ENCODE measurements around the gene ZFYVE19. TPM values are rescaled to one million over a fixed set of nuclear protein-coding genes. Genes with fewer than 3 reads are reported as not detected.

Gene ZFYVE19
- total and polyA plus RNA-seq, 2 of the 13 experiments (the other 11 are each of a cell fraction or from before 2014, with no cell fraction given): 23.3 to 44.0 TPM

DNA sequence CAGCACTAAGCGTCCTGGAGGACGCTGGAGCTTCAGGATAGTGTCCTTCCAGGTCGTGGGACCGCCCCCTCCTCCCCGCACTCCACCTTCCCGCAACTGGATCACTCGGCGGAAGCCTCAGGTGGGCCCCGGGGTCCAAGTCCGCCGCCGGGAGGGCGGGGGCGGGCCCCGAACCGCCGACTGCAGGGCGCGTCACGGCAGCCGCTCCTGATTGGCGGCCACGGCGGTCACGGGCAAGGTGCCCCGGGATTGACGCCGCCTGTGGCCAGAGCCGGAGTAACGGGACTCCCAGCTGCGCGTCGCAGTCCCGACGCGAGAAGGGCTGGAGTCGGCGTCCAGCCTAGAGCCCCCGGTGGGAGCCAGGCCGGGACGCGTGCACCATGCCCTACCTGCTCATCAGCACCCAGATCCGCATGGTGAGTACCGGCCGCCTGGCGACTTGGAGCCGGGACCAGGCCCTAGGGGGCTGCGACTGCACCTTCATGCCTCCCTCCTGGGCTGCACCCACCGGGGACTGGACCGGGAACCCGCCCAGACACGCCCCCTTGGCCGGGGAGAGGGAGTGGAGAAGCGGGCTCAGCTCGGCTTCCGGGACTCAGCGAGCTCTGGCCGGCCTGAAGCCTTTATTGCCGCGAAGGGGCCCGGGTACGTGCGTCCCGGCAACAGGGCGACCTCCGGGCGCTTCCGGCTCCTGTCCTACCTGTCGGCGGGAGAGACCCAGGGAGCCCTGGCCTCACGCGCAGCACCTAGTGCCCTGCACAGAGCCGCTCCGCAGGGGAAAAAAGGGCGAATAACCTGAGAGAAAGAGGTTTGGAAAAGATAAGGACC is 42.9 kb upstream of the ZFYVE19 start, which contains the start of gene GCHFR (continued):
- TF ChIP-seq STAT5B (CRISPR knock-in tag; IDR thresholded peaks at IDR 0.05) (peak; percentile 84; the same call in 1 of the 2 replicates), ZIK1 (CRISPR knock-in tag; IDR thresholded peaks at IDR 0.05; ENCODE audit: borderline replicate concordance, low read depth) (peak; percentile 87; the same call in 1 of the 2 replicates), AHR (CRISPR knock-in tag; IDR thresholded peaks at IDR 0.05) (peak; percentile 82; the same call in 1 of the 2 replicates), ZNF329 (CRISPR knock-in tag; IDR thresholded peaks at IDR 0.05; ENCODE audit: low read depth) (peak; percentile 85), SAP130 (CRISPR knock-in tag; IDR thresholded peaks at IDR 0.05; ENCODE audit: low read depth) (peak; percentile 88), ZNF737 (CRISPR knock-in tag; IDR thresholded peaks at IDR 0.05; ENCODE audit: borderline replicate concordance) (no peak), ZNF597 (CRISPR knock-in tag; IDR thresholded peaks at IDR 0.05) (no peak), PRMT3 (CRISPR knock-in tag; IDR thresholded peaks at IDR 0.05; ENCODE audit: borderline replicate concordance, low read depth) (0 out of 2 replicates have a peak, but pooled peaks have one; percentile 51), RBM39 (IDR thresholded peaks at IDR 0.05; ENCODE audit: low read depth, low read length, poor library complexity, severe bottlenecking) (no peak), ZNF550 (CRISPR knock-in tag; IDR thresholded peaks at IDR 0.05; ENCODE audit: borderline replicate concordance) (0 out of 2 replicates have a peak, but pooled peaks have one; percentile 34), FOXP4 (CRISPR knock-in tag; IDR thresholded peaks at IDR 0.05) (no peak), EED (CRISPR knock-in tag; IDR thresholded peaks at IDR 0.05) (no peak; the same call in 1 of the 2 replicates), GLI4 (CRISPR knock-in tag; IDR thresholded peaks at IDR 0.05; ENCODE audit: borderline replicate concordance) (no peak; the same call in 1 of the 2 replicates), ZFP36 (IDR thresholded peaks at IDR 0.05; ENCODE audit: borderline replicate concordance, low read depth, low read length, partially characterized antibody) (no peak), CHCHD3 (CRISPR knock-in tag; IDR thresholded peaks at IDR 0.05) (no peak), FOXO1 (CRISPR knock-in tag; IDR thresholded peaks at IDR 0.05) (peak; percentile 46; the same call in 1 of the 2 replicates), ZFY (CRISPR knock-in tag; IDR thresholded peaks at IDR 0.05) (peak; percentile 71), ZNF501 (CRISPR knock-in tag; IDR thresholded peaks at IDR 0.05) (peak; percentile 70), PAX8 (CRISPR knock-in tag; IDR thresholded peaks at IDR 0.05; ENCODE audit: borderline replicate concordance) (peak; percentile 77; the same call in 1 of the 2 replicates)
- TF ChIP-seq, protein P1, sequence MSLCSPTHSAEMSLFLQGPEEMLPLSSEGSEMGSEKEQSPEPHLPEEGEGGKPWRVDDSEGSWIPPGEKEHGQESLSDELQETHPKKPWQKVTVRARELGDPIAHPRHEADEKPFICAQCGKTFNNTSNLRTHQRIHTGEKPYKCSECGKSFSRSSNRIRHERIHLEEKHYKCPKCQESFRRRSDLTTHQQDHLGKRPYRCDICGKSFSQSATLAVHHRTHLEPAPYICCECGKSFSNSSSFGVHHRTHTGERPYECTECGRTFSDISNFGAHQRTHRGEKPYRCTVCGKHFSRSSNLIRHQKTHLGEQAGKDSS (CRISPR knock-in tag; IDR thresholded peaks at IDR 0.05; ENCODE audit: borderline replicate concordance, low read depth): no peak
- TF ChIP-seq, protein P2, sequence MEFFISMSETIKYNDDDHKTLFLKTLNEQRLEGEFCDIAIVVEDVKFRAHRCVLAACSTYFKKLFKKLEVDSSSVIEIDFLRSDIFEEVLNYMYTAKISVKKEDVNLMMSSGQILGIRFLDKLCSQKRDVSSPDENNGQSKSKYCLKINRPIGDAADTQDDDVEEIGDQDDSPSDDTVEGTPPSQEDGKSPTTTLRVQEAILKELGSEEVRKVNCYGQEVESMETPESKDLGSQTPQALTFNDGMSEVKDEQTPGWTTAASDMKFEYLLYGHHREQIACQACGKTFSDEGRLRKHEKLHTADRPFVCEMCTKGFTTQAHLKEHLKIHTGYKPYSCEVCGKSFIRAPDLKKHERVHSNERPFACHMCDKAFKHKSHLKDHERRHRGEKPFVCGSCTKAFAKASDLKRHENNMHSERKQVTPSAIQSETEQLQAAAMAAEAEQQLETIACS (CRISPR knock-in tag; IDR thresholded peaks at IDR 0.05): no peak
- TF ChIP-seq, protein P3, sequence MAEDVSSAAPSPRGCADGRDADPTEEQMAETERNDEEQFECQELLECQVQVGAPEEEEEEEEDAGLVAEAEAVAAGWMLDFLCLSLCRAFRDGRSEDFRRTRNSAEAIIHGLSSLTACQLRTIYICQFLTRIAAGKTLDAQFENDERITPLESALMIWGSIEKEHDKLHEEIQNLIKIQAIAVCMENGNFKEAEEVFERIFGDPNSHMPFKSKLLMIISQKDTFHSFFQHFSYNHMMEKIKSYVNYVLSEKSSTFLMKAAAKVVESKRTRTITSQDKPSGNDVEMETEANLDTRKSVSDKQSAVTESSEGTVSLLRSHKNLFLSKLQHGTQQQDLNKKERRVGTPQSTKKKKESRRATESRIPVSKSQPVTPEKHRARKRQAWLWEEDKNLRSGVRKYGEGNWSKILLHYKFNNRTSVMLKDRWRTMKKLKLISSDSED (CRISPR knock-in tag; IDR thresholded peaks at IDR 0.05): 0 out of 2 replicates have a peak, but pooled peaks have one; percentile 45

Data from HepG2 (cell line).